Thyroid gland (tissue), 4 donors: ENCODE measurements around the gene RAD21L1. TPM values are rescaled to one million over a fixed set of nuclear protein-coding genes. Genes with fewer than 3 reads are reported as not detected.

Experiments
- DNase-seq, 2 donors: peaks; one replicate each; pipeline ENCODE4 v3.0.0-alpha.2; 2019
- H3K27ac ChIP-seq, 3 donors: fragments of 200-600 bp; sonication (generic); 1 replicate in 2 of 3; 2 replicates in 1 of 3; pipeline ENCODE4 v1.5.1; 2016 to 2019; ENCODE audit warnings: mild to moderate bottlenecking in 1 of 3, moderate library complexity in 1 of 3
- H3K27me3 ChIP-seq: fragments of 200-600 bp; sonication (generic); one replicate; pipeline ENCODE4 v1.5.1; 2019
- H3K36me3 ChIP-seq, 2 donors: fragments of 200-600 bp; sonication (generic); one replicate each; pipeline ENCODE4 v1.5.1; 2016 to 2019
- H3K4me1 ChIP-seq, 2 donors: fragments of 200-600 bp; sonication (generic); one replicate each; pipeline ENCODE4 v1.5.1; 2017 to 2019
- H3K4me3 ChIP-seq, 3 donors: fragments of 200-600 bp; sonication (generic); replicated peaks in 1 of 3; 1 replicate in 2 of 3; 2 replicates in 1 of 3; pipeline ENCODE4 v1.5.1; 2016; ENCODE audit warnings: mild to moderate bottlenecking in 1 of 3
- H3K9me3 ChIP-seq: fragments of 200-600 bp; sonication (generic); one replicate; pipeline ENCODE4 v1.5.1; 2017
- CTCF ChIP-seq, 6 experiments: fragments of 200-600 bp in 3 of 6; fragments of 450-650 bp in 3 of 6; sonication (generic) in 3 of 6; IDR thresholded peaks; one replicate each; pipeline ENCODE4 v1.5.1; 2016 to 2019; ENCODE audit warnings: antibody characterized with exemption in 6 of 6, mild to moderate bottlenecking in 2 of 6, inconsistent platforms in 1 of 6, moderate library complexity in 1 of 6
- POLR2A ChIP-seq, 2 donors: fragments of 450-650 bp; IDR thresholded peaks; one replicate each; pipeline ENCODE4 v1.6.1; 2017; ENCODE audit warnings: antibody characterized with exemption in 2 of 2, mild to moderate bottlenecking in 2 of 2, moderate library complexity in 1 of 2
- WGBS, 2 donors: methylation state at CpG; one replicate each; pipeline ENCODE4 v1.1.5; 2017; 5-methylcytosine and 5-hydroxymethylcytosine counted together
- intact Hi-C: fragments of 100-400 bp; cut with DNase I; formaldehyde crosslinking; loops from one replicate; pipeline ENCODE4 v1.15.1; 2023
- total RNA-seq, 4 donors: library from RNA; depleted of rRNA; stranded (reverse); fragments of >200 nt; gene quantifications; one replicate each; pipeline ENCODE4 v1.2.3, GENCODE V29; 2016

The RAD21L1 gene
- total RNA-seq, 4 donors from 2014 or later, result not detected

GRCh38 chr20:1199212-1199873 lies 26.5 kb upstream of the RAD21L1 start:
- H3K27ac ChIP-seq, result no peak overlapping the region
- DNase-seq, result no peak
- H3K36me3 ChIP-seq, result no peaks in the 10 kb centered on the region
- no peak for TF ChIP-seq CTCF (IDR thresholded peaks at IDR 0.05)
- no peak for TF ChIP-seq POLR2A (IDR thresholded peaks at IDR 0.05)
- H3K9me3 ChIP-seq, result no peaks in the 10 kb centered on the region
- WGBS, 2 donors, result 68 to 78% methylated on average over 7 of the region's 7 CpGs
- no peak overlapping the region for H3K4me3 ChIP-seq
- intact Hi-C loops, result no loop called here
- no peaks in the 10 kb centered on the region for H3K27me3 ChIP-seq
- no peaks in the 10 kb centered on the region for H3K4me1 ChIP-seq

- Histone ChIP-seq H3K4me1 (no peaks in the 10 kb centered on the region), H3K27ac (no peak overlapping the region), H3K27me3 (no peaks in the 10 kb centered on the region), H3K4me3 (no peak overlapping the region), H3K9me3 (no peaks in the 10 kb centered on the region), H3K36me3 (no peaks in the 10 kb centered on the region)
- intact Hi-C loops, result no loop called here
- TF ChIP-seq POLR2A (IDR thresholded peaks at IDR 0.05) (no peak), CTCF (IDR thresholded peaks at IDR 0.05) (no peak)
- no peak for DNase-seq
- 88% methylated on average over 1 of the region's 1 CpG for WGBS, 2 donors
These were observed 25.9 kb upstream of the RAD21L1 start for GRCh38 chr20:1199964-1200363.

GRCh38 chr20:1202762-1203504 lies 22.9 kb upstream of the RAD21L1 start, which contains the start of gene C20orf202:
Gene C20orf202 (plus strand): TSS chr20:1203454. CDS start chr20:1203586, 132 bp downstream.
- DNase-seq, result no peak
- Histone ChIP-seq H3K27me3 (no peaks in the 10 kb centered on the region), H3K4me1 (no peaks in the 10 kb centered on the region), H3K27ac (no peak within 1 kb of the TSS), H3K4me3 (no peak within 1 kb of the TSS), H3K36me3 (no peaks in the 10 kb centered on the region), H3K9me3 (no peaks in the 10 kb centered on the region)
- 71% methylated on average over 5 of the region's 5 CpGs for WGBS, 2 donors
- intact Hi-C loops, result no loop called here
- no peak for TF ChIP-seq CTCF (IDR thresholded peaks at IDR 0.05)
- no peak for TF ChIP-seq POLR2A (IDR thresholded peaks at IDR 0.05)

GRCh38 chr20:1203630-1204029 lies 22.2 kb upstream of the RAD21L1 start:
- Histone ChIP-seq H3K27me3 (no peaks in the 10 kb centered on the region), H3K4me3 (no peak overlapping the region), H3K4me1 (no peaks in the 10 kb centered on the region), H3K27ac (no peak overlapping the region), H3K36me3 (no peaks in the 10 kb centered on the region), H3K9me3 (no peaks in the 10 kb centered on the region)
- TF ChIP-seq POLR2A (IDR thresholded peaks at IDR 0.05) (no peak), CTCF (IDR thresholded peaks at IDR 0.05) (no peak)
- DNase-seq, result no peak
- WGBS, 2 donors, result 57 to 64% methylated on average over 5 of the region's 5 CpGs
- intact Hi-C loops, result no loop called here

GRCh38 chr20:1204113-1204512 lies 21.7 kb upstream of the RAD21L1 start:
- intact Hi-C loops, result no loop called here
- no peak overlapping the region for H3K27ac ChIP-seq
- H3K4me1 ChIP-seq, result no peaks in the 10 kb centered on the region
- 76 to 78% methylated on average over 5 of the region's 5 CpGs for WGBS, 2 donors
- H3K9me3 ChIP-seq, result no peaks in the 10 kb centered on the region
- no peak for DNase-seq
- H3K27me3 ChIP-seq, result no peaks in the 10 kb centered on the region
- H3K4me3 ChIP-seq, result no peak overlapping the region
- H3K36me3 ChIP-seq, result no peaks in the 10 kb centered on the region
- no peak for TF ChIP-seq CTCF (IDR thresholded peaks at IDR 0.05)
- TF ChIP-seq POLR2A (IDR thresholded peaks at IDR 0.05), result no peak
